Measurements from ENCODE around the gene HIBADH. TPM values are rescaled to one million over a fixed set of nuclear protein-coding genes. Genes with fewer than 3 reads are reported as not detected.

HIBADH gene
- total and polyA plus RNA-seq, 3 donors from 2014 or later: 49.8 to 77.4 (median 69.9) TPM

- DNase-seq: no peak
- H3K9me3 ChIP-seq: no peaks in the 10 kb centered on the region
- H3K27me3 ChIP-seq: no peaks in the 10 kb centered on the region
- H3K36me3 ChIP-seq (ENCODE audit: low read depth, missing control alignments): no peaks in the 10 kb centered on the region
- H3K27ac ChIP-seq: no peak overlapping the region
- intact Hi-C loops (cut with DNase I; ENCODE audit: low total_unique reads): no loop called here
- TF ChIP-seq CTCF (IDR thresholded peaks at IDR 0.05) (no peak), POLR2A (IDR thresholded peaks at IDR 0.05) (no peak)
- 92 to 94% methylated on average over 5 of the region's 5 CpGs for WGBS, 2 donors
- H3K4me3 ChIP-seq: no peak overlapping the region
- no peaks in the 10 kb centered on the region for H3K4me1 ChIP-seq
Measured at GRCh38 chr7:27595009-27595408, 67.7 kb downstream of the HIBADH start.

- Histone ChIP-seq H3K4me1 (no peaks in the 10 kb centered on the region), H3K4me3 (no peak overlapping the region), H3K9me3 (no peaks in the 10 kb centered on the region), H3K27me3 (no peaks in the 10 kb centered on the region), H3K36me3 (ENCODE audit: low read depth, missing control alignments) (no peaks in the 10 kb centered on the region), H3K27ac (no peak overlapping the region)
- intact Hi-C loops (cut with DNase I; ENCODE audit: low total_unique reads): no loop called here
- no peak for DNase-seq
- 87 to 97% methylated on average over 2 of the region's 2 CpGs for WGBS, 2 donors
- TF ChIP-seq POLR2A (IDR thresholded peaks at IDR 0.05) (no peak), CTCF (IDR thresholded peaks at IDR 0.05) (no peak)
Measured at GRCh38 chr7:27593226-27593625, 69.5 kb downstream of the HIBADH start.

GRCh38 chr7:27590416-27590815 is 72.3 kb downstream of the HIBADH start:
- TF ChIP-seq CTCF (IDR thresholded peaks at IDR 0.05) (no peak), POLR2A (IDR thresholded peaks at IDR 0.05) (no peak)
- H3K9me3 ChIP-seq: no peaks in the 10 kb centered on the region
- 0 to 10% methylated on average over 1 of the region's 1 CpG for WGBS, 2 donors
- intact Hi-C loops (cut with DNase I; ENCODE audit: low total_unique reads): no loop called here
- peaks cover 9% of the 10 kb centered on the region for H3K4me1 ChIP-seq
- no peak overlapping the region for H3K4me3 ChIP-seq
- no peaks in the 10 kb centered on the region for H3K36me3 ChIP-seq (ENCODE audit: low read depth, missing control alignments)
- DNase-seq: no peak
- no peaks in the 10 kb centered on the region for H3K27me3 ChIP-seq
- H3K27ac ChIP-seq: no peak overlapping the region

DNA sequence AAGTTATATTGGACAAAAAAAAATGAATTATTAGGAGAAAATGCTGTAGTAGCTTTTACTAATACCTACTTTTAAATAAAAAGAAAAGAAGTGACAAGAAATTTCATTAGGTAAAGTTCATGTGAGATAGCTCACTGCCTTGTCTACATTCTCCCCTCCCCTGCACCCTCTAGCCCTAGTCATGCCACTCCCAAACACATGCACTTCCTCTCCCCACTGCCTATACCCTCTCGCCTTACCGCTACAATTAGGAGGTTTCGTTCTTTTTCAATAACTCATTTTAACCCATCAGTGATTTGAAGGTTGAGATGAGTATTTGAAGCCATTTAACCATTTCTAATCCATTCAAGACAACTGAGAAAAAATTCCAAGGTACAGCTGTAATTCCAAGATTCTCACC is 75.3 kb downstream of the HIBADH start:
- Histone ChIP-seq H3K36me3 (ENCODE audit: low read depth, missing control alignments) (no peaks in the 10 kb centered on the region), H3K27ac (no peak overlapping the region), H3K4me3 (no peak overlapping the region), H3K27me3 (no peaks in the 10 kb centered on the region), H3K9me3 (no peaks in the 10 kb centered on the region), H3K4me1 (peaks cover 10% of the 10 kb centered on the region)
- 91 to 96% methylated on average over 3 of the region's 3 CpGs for WGBS, 2 donors
- no peak for DNase-seq
- intact Hi-C loops (cut with DNase I; ENCODE audit: low total_unique reads): no loop called here
- TF ChIP-seq POLR2A (IDR thresholded peaks at IDR 0.05) (no peak), CTCF (IDR thresholded peaks at IDR 0.05) (no peak)

DNA sequence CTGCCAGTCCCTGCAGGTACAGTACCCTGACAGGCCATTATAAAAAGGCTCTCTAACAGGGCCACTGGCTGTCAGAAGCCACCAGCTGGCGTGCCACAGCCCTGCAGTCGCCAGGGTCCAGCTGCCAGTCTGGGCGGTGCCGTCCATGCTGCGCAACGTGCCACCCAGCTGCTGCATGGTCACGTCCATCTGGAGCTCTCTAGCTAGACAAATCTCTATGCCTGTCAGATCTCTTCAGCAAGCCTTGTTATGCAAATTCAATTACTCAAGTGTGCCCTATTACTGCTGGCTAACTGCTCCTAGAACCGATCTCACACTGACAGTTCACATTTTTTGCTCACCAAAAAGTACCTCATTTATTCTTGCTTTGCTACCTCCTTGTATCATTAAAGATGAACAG is 75.9 kb downstream of the HIBADH start:
- H3K27ac ChIP-seq: no peak overlapping the region
- no peaks in the 10 kb centered on the region for H3K9me3 ChIP-seq
- H3K36me3 ChIP-seq (ENCODE audit: low read depth, missing control alignments): no peaks in the 10 kb centered on the region
- no peak overlapping the region for H3K4me3 ChIP-seq
- DNase-seq: no peak
- intact Hi-C loops (cut with DNase I; ENCODE audit: low total_unique reads): no loop called here
- H3K27me3 ChIP-seq: no peaks in the 10 kb centered on the region
- H3K4me1 ChIP-seq: peaks cover 10% of the 10 kb centered on the region
- TF ChIP-seq CTCF (IDR thresholded peaks at IDR 0.05): no peak
- TF ChIP-seq POLR2A (IDR thresholded peaks at IDR 0.05): no peak
- 89% methylated on average over 8 of the region's 8 CpGs for WGBS, 2 donors

Measured in testis (tissue), 3 donors.